HG03558 (cell line): ENCODE results near the gene SLC26A11.
"Not testable (repeated sequence)": the region's sequence is repeated elsewhere in the genome, so short reads cannot be mapped to it uniquely, and the experiment has no call there.

ENCODE experiments used
- ATAC-seq: cut with Tn5 transposase; IDR thresholded peaks from one replicate; pipeline ENCODE4 v1.9.1; 2021; ENCODE audit warnings: moderate number of reproducible peaks; ENCODE audit not compliant: unreplicated experiment; ENCODE audit errors: extremely low read depth

SLC26A11 gene

DNA sequence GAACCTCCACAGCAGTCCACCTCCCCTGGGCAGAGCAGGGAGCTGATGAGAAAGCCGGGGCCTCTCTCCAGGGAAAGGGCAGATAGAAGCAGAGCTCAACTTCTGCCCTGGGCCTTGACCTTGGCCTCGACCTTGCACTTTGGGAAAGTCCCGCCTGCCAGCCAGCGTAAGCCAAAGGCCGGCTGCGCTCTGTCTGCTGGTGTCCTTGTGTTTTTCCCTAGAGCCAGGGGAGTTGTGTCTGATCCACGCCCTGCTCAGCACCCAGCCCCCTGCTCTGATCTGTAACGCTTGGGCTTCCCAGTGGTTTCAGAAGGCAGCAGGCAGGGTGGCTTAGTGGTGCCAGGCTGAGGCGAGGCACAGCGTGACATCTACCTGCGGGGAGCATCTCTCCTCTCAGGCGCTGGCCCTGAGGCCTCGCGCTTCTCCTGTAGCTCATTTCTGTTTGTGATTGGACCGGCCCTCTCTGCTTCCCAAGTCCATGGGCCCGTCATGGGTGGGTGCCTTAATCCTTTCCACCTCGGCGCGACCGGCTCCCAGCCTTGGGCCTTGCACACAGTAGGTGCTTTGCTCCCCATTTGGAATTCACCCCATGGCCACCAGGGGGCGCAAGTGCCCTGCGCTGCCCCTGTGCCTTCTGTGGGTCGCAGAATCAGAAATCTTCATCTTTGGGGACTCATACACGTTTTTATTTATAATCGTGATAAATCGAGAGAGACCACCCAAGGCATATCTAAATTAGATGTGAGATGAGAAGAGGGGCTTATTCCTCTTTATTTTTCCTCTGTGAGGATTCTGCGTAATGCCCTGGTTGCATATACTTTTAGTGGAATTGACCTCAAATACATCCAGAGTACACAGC is 24.3 kb upstream of the SLC26A11 start:
- no peak for ATAC-seq

DNA sequence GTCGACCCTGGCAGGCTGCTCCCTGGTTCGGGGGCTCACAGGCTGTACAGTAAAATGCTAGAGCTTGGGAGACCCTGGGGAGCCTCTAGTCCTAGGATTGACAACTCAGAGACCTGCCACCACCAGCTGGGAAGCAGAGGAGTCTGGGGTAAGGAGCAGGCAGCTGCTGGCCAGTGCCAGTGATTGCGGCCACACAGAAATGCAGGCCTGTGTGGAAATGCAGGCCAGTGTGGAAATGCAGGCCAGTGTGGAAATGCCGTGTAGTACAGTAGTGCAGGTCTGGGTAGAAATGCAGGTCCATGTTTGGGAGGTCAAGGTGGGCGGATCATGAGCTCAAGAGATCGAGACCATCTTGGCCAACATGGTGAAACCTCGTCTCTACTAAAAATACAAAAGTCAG is 23.6 kb upstream of the SLC26A11 start:
- no peak for ATAC-seq

DNA sequence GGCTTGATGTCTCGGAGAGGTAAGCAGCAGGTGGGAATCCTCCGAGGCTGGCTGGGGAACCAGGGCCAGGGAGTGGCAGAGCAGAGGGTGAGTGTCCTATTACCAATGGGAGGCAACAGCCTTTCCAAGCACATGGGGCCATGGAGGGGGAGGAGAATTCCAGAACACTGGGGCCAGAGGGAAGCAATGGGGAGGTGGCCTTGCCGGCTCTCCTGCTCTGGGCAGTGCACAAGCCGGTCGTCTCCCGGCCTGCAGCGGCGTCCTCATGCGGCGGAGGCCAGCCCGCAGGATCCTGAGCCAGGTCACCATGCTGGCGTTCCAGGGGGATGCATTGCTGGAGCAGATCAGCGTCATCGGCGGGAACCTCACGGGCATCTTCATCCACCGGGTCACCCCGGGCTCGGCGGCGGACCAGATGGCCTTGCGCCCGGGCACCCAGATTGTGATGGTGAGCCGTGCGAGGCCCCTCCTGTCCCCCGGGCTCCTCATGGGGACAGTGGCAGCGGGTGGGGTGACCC is 22.0 kb upstream of the SLC26A11 start:
- ATAC-seq: no peak

DNA sequence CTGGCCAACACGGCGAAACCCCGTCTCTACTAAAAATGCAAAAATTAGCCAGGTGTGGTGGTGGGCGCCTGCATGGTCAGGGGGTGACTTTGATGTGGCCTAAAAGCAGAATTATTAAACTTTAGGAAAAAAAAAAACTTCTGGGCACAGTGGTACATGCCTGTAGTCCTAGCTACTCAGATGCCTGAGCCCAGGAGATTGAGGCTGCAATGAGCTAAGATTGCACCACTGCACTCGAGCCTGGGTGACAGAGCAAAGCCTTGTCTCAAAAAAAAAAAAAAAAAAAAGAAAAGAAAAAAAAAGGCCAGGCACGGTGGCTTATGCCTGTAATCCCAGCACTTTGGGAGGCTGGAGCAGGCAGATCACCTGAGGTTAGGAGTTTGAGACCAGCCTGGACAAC is 20.9 kb upstream of the SLC26A11 start:
- ATAC-seq: not testable (repeated sequence)

DNA sequence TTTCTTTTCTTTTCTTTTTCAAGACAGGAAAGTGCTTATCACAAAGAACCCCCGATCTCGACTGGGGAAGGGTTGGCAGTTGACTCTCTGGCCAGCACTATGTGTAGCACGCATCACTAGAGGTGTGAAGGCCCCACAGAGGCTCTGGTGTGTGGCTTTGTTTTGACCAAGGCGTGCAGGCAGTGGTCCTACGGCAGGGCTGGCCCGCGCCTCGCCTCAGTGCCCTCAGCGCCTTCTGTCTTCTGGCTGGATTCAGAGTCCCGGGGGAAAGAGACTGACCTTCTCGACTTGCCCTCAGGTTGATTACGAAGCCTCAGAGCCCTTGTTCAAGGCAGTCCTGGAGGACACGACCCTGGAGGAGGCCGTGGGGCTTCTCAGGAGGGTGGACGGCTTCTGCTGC is 18.8 kb upstream of the SLC26A11 start:
- ATAC-seq: no peak

DNA sequence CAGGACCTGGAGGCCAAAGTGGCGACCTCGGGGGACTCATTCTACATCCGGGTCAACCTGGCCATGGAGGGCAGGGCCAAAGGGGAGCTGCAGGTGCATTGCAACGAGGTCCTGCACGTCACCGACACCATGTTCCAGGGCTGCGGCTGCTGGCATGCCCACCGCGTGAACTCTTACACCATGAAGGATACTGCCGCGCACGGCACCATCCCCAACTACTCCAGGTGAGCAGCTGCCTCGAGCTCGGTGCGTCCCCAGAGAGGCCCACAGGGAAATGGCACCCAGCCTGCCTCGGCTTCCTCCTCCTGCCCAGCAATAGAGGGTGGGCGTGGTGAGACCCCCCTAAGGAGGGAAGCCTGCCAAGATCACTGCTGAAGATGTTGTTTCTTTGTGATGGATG is 18.0 kb upstream of the SLC26A11 start:
- no peak for ATAC-seq

DNA sequence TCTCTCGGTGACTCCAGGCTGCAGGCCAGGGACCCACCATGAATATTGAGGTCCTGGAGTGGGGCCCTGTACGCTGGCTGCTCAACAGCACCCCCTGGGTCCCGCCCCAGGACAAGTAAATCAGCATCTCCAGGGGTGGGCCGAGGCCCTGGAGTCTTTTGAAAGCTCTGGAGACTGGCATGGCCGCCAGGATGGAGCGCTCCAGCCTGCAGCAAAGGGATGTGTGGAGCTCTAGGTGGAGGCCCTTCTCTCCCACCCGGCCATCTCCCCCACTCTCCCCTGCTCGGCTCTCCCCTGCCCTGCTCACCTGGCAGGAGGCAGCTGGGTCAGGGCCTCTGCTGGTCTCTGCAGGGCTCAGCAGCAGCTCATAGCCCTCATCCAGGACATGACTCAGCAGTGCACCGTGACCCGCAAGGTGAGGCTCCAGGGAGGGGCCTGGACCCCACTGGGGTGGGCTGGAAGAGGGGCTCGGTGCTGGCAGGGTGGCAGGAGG is 16.7 kb upstream of the SLC26A11 start:
- ATAC-seq: no peak

DNA sequence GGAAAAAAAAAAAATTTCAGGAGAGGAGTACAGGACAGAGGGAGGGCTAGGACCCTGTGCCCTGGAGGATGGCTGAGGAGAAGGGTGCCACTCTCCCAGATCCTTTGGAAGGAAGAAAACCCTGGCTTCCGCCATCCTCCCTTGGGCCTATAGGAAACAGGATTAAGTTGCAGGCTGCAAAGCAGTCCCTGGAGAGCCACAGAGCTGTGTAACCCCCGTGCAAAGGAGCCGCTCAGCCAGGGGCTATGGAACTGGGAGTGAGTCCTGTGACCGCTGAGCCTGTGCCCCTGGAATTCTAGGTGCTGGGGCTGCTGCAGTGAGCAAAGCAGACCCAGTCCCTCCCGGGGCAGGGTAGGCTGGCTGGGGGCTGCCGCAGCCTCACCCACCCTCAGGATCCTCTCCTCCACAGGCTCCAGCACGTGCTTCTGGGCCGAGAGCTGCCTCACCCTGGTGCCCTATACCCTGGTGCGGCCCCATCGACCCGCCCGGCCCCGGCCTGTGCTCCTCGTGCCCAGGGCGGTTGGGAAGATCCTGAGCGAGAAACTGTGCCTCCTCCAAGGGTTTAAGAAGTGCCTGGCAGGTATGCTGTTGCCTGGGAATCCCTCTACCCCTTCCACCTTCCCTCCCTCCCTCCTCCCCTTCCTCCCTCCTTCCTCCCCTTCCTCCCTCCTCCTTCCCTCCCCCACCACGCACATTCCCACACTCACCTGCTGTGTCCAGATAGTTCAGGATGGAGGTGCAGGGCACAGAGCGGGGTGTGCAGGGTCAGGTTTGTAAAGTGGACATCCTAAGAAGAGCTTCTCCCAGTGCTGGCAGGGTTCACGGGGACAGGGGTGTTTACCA is 15.4 kb upstream of the SLC26A11 start:
- ATAC-seq: no peak

DNA sequence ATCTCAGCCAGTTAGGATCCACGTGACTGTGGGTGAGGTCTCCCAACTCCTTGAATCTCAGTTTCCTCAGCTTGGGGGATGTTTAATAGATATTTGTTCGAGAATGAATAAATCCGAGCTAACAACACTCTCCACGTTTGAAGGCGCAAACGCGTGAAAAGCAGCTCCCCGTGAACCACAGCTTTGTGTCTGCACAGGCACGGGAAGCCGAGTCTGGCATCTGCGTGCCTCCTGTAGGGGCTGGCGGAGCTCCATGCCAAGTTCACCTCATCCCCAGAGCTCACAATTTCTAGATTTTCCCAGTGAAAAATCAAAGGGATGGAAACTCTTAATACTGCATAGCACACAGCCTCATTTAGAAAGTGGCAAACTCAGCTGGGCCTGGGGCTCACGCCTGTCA is 14.4 kb upstream of the SLC26A11 start:
- ATAC-seq: no peak

DNA sequence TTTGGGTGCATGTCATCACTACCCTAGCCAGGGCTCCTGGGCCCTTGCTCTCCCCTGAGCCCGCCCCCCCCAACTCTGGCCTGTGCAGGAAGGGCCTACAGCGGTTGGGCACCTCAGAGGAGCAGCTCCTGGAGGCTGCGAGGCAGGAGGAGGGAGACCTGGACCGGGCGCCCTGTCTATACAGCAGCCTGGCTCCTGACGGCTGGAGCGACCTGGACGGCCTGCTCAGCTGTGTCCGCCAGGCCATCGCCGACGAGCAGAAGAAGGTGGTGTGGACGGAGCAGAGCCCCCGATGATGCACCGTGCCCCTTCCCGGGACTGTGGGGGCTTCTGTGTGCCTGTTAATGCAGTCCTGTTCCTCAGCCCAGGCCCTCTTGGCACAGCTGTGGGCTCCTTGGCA is 12.2 kb upstream of the SLC26A11 start:
- ATAC-seq: no peak

DNA sequence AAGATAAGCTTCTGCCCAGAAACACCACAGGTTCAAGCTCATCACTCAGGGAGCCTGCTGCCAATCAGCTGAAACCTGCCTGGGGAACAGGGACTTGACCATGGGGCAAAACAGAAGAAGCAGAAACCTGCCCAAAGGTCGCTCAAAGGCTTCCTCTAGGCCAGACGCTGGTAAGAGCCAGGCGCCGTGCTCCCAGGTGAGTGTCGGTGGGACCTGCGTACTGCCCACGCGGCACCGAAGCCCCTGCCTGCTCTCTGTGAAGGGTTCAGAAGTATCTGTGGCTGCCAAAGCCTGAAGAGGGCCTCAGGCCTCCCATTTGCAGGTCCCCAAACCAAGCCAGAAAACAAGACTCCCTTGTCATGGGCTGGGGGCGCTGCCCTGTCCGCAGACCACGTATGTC is 10.5 kb upstream of the SLC26A11 start:
- no peak for ATAC-seq

DNA sequence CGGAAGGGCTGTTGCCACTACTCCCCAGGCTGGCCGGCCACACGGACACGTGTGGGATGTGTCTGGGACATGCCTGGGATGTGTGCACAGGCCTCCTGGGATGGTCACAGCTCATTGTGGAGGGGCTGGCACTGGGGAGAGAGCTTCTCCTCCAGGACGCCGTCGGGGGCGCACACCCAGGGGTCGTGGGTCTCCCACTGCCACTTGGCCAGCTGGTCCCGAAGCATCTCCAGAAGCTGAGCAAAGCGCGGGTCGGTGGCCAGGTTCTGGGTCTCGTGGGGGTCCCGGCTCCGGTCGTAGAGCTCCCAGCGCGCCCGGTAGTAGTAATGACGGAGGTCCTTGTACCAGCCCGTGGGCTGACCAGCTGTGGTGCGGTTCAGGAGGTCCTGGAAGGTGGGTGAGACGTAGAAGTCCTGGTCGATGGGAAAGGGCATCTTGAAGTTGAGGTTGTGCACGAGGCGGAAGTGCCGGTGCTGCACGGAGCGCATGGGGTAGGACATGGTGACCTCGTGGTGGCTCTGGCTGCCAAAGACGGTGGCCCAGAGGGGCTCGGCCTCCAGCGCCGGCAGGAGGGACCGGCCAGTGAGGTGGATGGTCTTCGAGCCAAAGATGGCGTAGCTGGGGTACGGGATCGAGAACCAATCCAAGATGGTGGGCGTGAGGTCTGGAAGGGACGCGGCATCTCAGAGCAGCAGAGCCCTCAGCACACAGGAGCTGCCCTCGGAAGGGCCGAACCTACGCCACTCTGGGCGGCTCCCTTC is 9.7 kb upstream of the SLC26A11 start:
- no peak for ATAC-seq

DNA sequence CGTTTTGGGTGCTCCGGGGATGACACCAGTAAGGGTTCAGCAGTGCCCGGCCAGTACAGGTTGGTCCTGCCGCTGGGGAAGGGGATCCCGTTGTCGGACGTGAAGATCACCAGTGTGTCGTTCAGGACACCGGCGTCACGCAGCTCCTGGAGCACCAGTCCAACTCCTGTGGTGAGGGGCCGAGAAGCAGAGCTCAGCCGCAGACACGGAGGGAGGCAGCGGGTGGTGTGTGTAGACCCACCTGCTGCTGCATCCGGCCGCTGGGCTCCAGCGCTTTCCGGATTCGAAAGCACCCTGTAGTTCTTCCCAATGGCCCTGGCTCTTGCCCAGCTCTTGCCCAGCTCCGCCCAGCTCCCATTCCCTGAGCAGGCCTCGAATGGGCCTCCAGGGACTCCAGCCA is 8.1 kb upstream of the SLC26A11 start:
- no peak for ATAC-seq

DNA sequence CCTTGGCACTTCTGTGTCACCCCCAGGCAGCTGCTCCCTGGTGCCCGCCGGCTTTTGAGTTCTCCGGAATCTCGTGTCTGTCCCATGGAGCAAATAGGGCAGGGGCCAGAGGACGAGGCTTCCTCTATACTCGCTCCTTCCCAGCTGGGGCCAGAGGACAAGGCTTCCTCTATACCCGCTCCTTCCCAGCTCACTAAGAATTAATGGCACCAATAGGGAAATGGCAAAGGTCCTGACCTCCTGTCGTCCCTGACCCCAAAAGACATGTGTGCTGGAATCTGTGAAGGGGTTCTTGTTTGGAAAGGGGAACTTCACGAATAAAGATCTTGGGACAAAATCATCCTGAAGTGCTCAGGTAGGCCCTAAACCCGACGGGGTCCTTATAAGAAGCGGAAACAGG is 7.7 kb upstream of the SLC26A11 start:
- no peak for ATAC-seq

DNA sequence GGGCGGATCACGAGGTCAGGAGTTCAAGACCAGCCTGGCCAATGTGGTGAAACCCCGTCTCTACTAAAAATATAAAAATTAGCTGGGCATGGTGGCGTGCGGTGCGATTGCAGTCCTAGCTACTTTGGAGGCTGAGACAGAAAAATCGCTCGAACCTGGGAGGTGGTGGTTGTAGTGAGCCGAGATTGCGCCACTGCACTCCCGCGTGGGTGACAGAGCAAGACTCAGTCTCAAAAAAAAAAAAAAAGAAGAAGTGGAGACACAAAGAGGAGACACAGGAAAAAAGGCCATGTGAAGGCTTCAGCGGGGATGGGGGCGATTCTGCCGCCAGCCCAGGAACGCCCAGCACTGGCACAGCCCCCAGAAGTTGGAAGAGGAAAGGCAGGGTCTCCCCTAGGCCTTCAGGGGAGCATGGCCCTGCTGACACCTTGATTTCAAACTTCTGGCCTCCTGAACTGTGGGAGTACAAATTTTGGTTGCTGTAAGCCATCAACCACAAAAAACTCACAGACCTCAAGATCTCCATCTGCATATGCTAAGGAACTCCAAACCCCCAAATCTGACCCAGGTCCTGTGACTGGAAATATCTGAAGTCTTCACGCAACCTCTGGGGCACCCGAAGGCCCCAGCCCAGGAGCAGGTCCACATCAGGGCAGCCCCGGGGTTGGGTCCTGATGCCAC is 7.1 kb upstream of the SLC26A11 start:
- ATAC-seq: no peak

DNA sequence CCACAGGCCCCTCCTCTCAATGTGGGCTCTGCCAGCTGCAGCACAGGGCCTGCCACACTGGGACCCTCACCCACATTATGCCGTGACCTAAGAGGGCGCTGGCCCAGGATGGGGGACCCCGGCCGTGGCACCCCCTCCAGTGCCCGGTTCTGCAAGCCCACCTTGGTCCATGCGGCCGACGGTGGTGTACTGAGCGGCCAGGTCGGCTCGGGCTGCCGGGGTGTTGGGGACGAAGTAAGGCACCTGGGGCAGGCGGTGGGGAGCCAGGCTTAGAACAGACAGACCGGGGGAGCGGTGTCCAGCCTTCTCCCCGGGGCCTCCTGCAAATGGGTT is 6.6 kb upstream of the SLC26A11 start:
- no peak for ATAC-seq

DNA sequence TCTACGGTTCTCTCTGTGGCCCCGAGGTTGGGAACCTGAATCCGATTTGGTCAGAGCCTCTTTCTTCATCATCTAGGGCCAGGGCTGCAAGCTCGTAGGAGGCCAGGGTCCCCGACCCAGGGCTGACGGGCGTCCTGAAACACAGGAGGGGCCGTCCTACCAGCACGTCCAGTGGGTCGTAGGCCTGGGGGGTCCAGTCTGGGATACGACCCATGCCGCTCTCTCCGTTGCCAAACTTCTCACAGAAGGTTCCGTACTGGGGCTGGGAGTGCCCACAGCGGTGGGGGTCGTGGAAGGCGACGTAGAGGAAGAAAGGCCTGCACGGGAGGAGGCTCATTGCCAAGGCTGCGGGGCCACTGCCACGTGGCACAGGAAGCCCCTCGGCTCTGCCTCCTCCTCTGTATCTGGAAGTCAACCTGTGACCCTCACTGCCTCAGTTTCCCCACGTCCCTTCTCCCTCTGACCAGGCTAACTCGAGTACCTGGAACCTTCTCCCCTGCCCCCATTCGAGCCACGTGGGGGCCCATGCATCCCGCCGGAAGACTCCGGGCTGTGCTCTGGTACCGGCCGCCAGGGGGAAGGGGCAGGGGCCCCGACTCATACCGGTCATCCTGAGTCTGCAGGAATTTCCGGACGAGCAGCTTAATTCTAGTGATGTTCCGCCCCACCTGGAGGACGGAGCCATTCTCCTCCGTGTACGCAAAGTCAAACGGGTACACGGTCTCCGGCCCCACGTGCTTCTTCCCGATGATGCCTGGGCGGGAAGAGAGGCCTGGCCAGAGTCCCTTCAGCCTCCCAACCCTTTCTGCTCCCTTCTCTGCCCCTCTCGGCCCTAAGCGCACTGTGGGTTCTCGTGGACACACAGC is 6.0 kb upstream of the SLC26A11 start:
- no peak for ATAC-seq

DNA sequence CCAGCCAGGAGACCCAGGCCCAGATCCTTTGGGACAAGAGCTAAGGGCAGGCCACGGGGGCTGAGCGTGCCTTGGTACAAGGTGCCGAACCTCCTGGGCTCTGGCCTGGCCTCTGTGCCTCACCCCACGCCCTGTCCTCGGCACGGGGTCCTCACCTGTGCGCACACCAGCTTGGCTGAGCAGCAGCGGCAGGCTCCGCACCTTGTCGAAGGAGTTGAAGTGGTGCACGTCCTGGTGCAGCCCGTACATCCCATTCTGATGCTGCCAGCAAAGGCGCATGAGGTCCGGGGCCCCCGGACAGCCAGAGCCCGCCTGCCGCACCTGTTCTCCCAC is 5.4 kb upstream of the SLC26A11 start:
- no peak for ATAC-seq
